Naive thymus-derived CD8-positive, alpha-beta T cell (primary cell): Measurements from ENCODE around the gene RIMBP2. TPM values are rescaled to one million over a fixed set of nuclear protein-coding genes. Genes with fewer than 3 reads are reported as not detected.
"Not testable (repeated sequence)": the region's sequence is repeated elsewhere in the genome, so short reads cannot be mapped to it uniquely, and the experiment has no call there.

ENCODE experiments used
- ATAC-seq, 2 donors: fragments of 150-1000 bp; cut with Tn5 transposase in 1 of 2; sonication (Bioruptor Pico), chemical (Tn5 transposase) in 1 of 2; 1 replicate in 1 of 2; 2 replicates in 1 of 2; pipeline ENCODE4 v1.10.0; 2021; ENCODE audit warnings: mild to moderate bottlenecking in 2 of 2, moderate library complexity in 2 of 2
- POLR2A ChIA-PET: fragments of 350-600 bp; sonication (Branson Sonifier 250); formaldehyde crosslinking; loops from one replicate; lab custom pipeline; 2021; ENCODE audit warnings: antibody characterized with exemption; lab: Charles Lee
- DNase-seq, 10 donors: peaks; one replicate each; pipeline versions ENCODE4 v3.0.0 to v3.0.0-alpha.2; 2020 to 2022
- H3K27ac Mint-ChIP-seq, 10 donors: one replicate each; pipeline ENCODE4 v1.8.0; 2020 to 2022; ENCODE audit warnings: mild to moderate bottlenecking in 10 of 10, mixed read lengths in 10 of 10, moderate library complexity in 4 of 10, inconsistent platforms in 1 of 10
- H3K27me3 Mint-ChIP-seq, 5 donors: one replicate each; pipeline ENCODE4 v1.8.0; 2021 to 2022; ENCODE audit warnings: mixed read lengths in 5 of 5
- H3K36me3 Mint-ChIP-seq, 3 donors: one replicate each; pipeline ENCODE4 v1.8.0; 2020 to 2022; ENCODE audit warnings: mixed read lengths in 3 of 3, mild to moderate bottlenecking in 2 of 3, inconsistent platforms in 1 of 3
- H3K4me1 Mint-ChIP-seq, 4 donors: one replicate each; pipeline ENCODE4 v1.8.0; 2021 to 2022; ENCODE audit warnings: mixed read lengths in 4 of 4
- H3K4me3 Mint-ChIP-seq, 10 donors: one replicate each; pipeline ENCODE4 v1.8.0; 2020 to 2022; ENCODE audit warnings: mild to moderate bottlenecking in 10 of 10, mixed read lengths in 10 of 10, moderate library complexity in 6 of 10, inconsistent platforms in 1 of 10
- H3K9me3 Mint-ChIP-seq, 9 donors: one replicate each; pipeline ENCODE4 v1.8.0; 2020 to 2022; ENCODE audit warnings: mixed read lengths in 9 of 9, mild to moderate bottlenecking in 3 of 9, inconsistent platforms in 1 of 9, moderate library complexity in 1 of 9
- polyA plus RNA-seq, 3 donors: library from polyadenylated mRNA; unstranded; fragments of 300-500 nt; fragmentation: Illumina TruSeq; gene quantifications; one replicate each; pipeline ENCODE4 v1.2.3, GENCODE V29; 2021
- total RNA-seq, 8 experiments: library from RNA in 2 of 8; stranded (reverse) in 2 of 8; gene quantifications; one replicate each; pipeline ENCODE4 v1.2.3 and lab custom pipeline; 2021 to 2026

The RIMBP2 gene
- total and polyA plus RNA-seq, 5 experiments from 2014 or later = not detected

DNA sequence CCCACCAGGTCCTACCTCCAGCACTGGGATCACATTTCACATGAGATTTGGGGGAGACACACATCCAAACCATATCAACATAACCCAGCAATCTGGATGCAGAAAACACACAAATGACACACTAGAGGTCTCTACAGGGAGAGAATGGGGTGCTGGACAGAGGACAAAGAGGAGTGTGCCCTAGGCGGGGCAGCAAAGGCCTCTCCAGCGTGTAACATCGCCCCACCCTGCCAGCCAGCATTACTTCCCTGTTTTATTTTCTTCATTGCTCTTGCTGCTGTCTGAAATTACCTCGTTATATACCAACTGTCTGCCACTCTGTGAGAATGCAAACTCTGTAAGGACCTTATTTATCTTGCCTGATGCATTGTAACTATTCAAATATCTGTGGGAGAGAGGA lies 61.1 kb downstream of the RIMBP2 start:
- POLR2A ChIA-PET = no interaction called here
- Mint-ChIP-seq H3K27ac (no peak overlapping the region), H3K27me3 (peaks cover 0 to 31% (median 15%) of the 10 kb centered on the region in 5 donors), H3K4me3 (no peak overlapping the region), H3K9me3 (peaks cover 4 to 22% (median 7%) of the 10 kb centered on the region in 9 donors), H3K4me1 (no peaks in the 10 kb centered on the region), H3K36me3 (peaks cover 0 to 3% (median 0%) of the 10 kb centered on the region in 3 donors)
- ATAC-seq (no peak), DNase-seq (no peak)

DNA sequence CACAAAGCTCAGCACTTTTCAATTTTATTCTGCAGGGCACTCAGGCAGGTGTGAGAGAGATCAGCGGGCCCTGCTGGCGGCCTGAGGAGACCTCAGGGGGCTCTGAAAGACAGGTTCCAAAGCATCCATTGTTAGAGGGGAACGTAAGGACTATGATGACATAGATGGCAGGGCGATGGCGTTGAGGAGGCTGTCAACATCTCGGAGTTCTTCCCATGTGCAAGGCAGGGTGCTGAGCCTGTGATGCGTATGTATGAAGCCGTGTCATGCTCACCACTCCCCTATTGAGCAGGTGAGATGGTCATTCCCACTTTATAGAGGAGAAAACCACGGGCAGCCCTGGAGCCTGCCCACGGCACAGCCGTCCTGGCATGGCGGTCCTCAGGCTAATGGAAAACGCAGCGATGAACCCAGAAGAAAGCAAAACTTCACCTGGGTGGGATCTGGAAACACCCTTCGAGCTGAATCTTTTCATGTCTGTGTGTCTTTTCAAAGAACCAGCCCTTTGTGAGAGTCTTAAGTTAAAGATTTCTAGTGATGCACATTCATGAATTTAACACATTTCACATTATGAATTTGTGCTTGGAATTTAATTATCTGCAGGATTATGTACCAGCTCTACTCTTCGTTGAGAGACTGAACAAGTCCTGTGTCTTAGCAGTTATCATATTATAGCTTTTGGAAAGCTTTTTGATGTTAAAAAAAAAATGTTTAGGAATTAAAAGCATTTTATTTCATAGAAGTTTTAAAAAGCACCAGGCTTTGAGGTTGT lies 64.7 kb downstream of the RIMBP2 start:
- H3K36me3 Mint-ChIP-seq = peaks cover 0 to 3% (median 0%) of the 10 kb centered on the region in 3 donors
- H3K4me3 Mint-ChIP-seq = no peak overlapping the region
- ATAC-seq (no peak), DNase-seq (no peak)
- no peak overlapping the region for H3K27ac Mint-ChIP-seq
- no peaks in the 10 kb centered on the region for H3K4me1 Mint-ChIP-seq
- POLR2A ChIA-PET = no interaction called here
- peaks cover 0 to 23% (median 9%) of the 10 kb centered on the region in 5 donors for H3K27me3 Mint-ChIP-seq
- H3K9me3 Mint-ChIP-seq = peaks cover 4 to 22% (median 7%) of the 10 kb centered on the region in 9 donors

DNA sequence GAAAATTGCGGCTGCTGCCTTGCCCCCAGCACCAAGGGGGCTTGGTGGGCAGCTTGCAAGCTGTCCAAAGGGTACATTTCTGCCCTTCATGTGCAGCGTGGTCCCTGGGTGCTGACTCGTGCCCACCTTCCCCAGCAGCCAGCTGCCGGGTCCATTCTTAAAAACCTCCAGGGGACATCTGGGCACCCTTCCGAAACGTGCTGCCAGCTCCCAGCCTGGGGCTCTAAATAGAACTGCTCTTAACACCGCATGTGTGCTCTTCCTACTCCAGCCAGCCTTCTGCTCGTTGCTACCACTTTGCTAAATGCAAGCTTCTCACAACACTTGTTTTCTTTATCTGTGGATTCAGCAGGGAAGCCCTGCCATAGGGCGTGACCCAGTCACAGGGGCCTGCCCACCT lies 66.0 kb downstream of the RIMBP2 start:
- ATAC-seq (no peak), DNase-seq (no peak)
- POLR2A ChIA-PET = no interaction called here
- H3K27me3 Mint-ChIP-seq = peaks cover 0 to 15% (median 7%) of the 10 kb centered on the region in 5 donors
- H3K27ac Mint-ChIP-seq = no peak overlapping the region
- peaks cover 4 to 22% (median 7%) of the 10 kb centered on the region in 9 donors for H3K9me3 Mint-ChIP-seq
- H3K4me3 Mint-ChIP-seq = no peak overlapping the region
- H3K4me1 Mint-ChIP-seq = no peaks in the 10 kb centered on the region
- H3K36me3 Mint-ChIP-seq = peaks cover 0 to 3% (median 0%) of the 10 kb centered on the region in 3 donors

DNA sequence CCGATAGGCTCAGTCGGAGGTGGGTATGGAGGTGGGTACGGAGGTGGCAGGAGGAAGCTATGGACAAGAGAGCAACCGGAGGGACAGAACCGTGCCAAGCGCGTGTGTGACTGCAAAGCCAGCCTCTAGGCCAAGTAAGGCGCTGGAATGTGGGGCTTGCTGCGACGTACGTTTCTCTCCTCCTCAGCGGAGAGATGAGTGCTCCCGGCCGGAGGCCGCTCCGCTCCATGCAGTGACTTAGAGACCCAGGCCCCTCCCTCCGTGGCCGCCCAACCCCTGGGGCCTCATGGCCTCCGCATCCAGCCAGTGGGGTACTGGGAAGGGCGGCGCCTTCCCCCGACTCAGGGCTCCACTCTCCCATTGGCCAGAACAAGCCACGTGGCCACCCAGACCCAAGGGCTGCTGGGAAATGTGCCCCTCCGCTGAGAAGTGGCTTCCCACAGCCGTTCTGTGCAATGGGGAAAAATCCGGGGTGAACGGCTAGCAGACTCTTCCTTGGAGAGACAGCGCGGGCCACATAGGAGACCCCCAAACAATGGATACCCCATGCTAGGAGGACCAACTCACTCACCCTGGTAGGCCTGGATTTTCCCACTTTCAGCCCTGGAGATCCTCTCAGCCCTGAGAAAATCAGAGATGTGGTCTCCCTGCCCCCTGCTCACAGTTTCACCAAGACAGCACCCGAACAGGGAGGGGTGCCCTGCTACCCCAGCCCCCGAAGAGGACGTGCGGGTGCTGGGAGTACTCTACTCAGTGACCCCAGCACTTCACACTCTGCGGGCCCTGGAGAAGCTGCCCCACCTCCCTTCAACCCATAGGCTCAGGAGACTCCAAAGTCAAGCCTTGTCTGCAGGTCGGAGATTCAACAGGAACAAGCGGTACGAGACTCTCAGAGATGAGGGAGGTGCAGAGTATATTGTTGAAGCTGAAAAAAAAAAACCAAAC lies 66.7 kb downstream of the RIMBP2 start:
- POLR2A ChIA-PET = no interaction called here
- no peak overlapping the region for H3K27ac Mint-ChIP-seq
- H3K27me3 Mint-ChIP-seq = peaks cover 0 to 12% (median 7%) of the 10 kb centered on the region in 5 donors
- DNase-seq (no peak), ATAC-seq (no peak)
- no peaks in the 10 kb centered on the region for H3K4me1 Mint-ChIP-seq
- peaks cover 0 to 3% (median 0%) of the 10 kb centered on the region in 3 donors for H3K36me3 Mint-ChIP-seq
- H3K9me3 Mint-ChIP-seq = peaks cover 2 to 14% (median 5%) of the 10 kb centered on the region in 9 donors
- H3K4me3 Mint-ChIP-seq = no peak overlapping the region

DNA sequence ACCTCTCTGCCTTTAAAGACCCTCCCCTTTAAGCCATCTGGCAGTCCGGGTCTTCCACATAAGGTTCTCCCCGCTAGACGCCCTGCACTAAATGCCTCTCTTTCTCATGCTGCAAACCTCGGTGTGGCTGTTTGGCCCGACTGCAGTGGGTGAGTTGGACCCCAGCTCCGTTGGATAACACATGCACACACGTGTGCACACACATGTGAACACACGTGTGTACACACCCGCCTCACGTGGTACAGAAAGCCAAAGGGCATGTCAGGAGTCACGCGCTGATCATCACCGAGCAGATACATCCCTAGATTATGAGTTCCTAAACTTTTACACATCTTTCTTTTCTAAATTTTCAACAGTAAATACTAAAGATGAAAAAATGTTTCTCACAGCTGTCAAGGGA lies 68.3 kb downstream of the RIMBP2 start:
- H3K27ac Mint-ChIP-seq = no peak overlapping the region
- no peaks in the 10 kb centered on the region for H3K4me1 Mint-ChIP-seq
- peaks cover 0 to 3% (median 0%) of the 10 kb centered on the region in 9 donors for H3K9me3 Mint-ChIP-seq
- POLR2A ChIA-PET = no interaction called here
- H3K27me3 Mint-ChIP-seq = peaks cover 0 to 15% (median 7%) of the 10 kb centered on the region in 5 donors
- H3K4me3 Mint-ChIP-seq = no peak overlapping the region
- no peaks in the 10 kb centered on the region for H3K36me3 Mint-ChIP-seq
- no peak for ATAC-seq
- DNase-seq = no peak

DNA sequence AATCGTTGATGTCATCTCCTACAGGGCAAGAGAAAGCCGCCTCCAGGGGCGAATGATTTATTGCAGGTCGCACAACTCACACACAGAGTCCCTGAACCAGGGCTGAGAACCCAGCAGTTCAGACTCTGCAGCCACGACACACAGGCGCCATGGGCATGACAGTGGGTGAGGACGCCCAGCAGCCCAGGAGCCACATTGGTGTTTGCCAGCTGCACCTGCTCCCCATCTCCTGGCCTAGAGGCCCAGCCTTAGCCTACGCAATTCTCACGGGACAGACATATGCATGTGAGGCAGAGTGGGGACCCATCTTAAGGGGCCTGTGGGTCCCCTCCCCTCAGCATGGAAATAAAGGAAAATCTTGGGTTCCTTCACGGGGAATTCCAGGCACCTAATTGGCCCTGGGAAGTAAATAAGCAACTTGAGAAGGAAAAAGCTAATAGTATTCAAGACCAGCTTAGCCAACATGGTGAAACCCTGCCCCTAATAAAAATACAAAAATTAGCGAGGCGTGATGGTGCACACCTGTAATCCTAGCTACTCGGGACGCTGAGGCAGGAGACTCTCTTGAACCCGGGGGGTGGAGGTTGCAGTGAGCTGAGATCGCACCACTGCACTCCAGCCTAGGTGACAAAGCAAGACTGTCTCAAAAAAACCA lies 69.3 kb downstream of the RIMBP2 start:
- Mint-ChIP-seq H3K36me3 (no peaks in the 10 kb centered on the region), H3K9me3 (peaks cover 0 to 2% (median 0%) of the 10 kb centered on the region in 9 donors), H3K27me3 (peaks cover 0 to 13% (median 12%) of the 10 kb centered on the region in 5 donors), H3K4me3 (no peak overlapping the region), H3K4me1 (no peaks in the 10 kb centered on the region), H3K27ac (no peak overlapping the region)
- ATAC-seq (no peak), DNase-seq (no peak)
- POLR2A ChIA-PET = no interaction called here

DNA sequence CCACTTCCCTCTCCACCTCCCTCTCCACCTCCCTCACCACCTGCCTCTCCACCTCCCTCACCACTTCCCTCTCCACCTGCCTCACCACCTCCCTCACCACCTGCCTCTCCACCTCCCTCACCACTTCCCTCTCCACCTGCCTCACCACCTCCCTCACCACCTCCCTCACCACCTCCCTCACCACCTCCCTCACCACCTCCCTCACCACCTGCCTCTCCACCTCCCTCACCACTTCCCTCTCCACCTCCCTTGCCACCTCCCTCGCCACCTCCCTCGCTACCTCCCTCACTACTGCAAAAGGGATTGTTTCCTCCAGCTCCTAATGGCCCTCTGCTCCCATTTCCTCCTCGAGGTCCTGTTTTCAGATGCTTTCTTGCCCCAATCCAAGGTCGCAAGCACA lies 69.9 kb downstream of the RIMBP2 start:
- H3K4me1 Mint-ChIP-seq, H3K27ac Mint-ChIP-seq, ATAC-seq, H3K9me3 Mint-ChIP-seq, H3K36me3 Mint-ChIP-seq, H3K4me3 Mint-ChIP-seq, POLR2A ChIA-PET, DNase-seq: not testable (repeated sequence)
- H3K27me3 Mint-ChIP-seq = peaks cover 0 to 15% (median 11%) of the 10 kb centered on the region in 5 donors

DNA sequence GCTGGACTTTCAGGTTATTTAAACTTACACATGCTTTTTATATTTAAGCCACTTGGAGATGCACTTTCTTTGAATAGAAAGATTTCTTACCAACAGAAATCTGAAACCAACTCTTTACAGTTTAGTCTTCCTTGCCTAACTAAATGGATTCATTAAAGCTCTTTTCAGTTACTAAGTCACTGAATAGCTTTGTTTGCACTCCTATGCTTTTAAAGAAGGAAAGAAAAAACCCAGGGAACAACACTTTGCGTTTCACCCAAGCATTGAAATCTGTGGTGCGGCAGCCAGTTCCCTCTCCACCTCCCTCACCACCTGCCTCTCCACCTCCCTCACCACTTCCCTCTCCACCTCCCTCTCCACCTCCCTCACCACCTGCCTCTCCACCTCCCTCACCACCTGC lies 70.3 kb downstream of the RIMBP2 start:
- POLR2A ChIA-PET = no interaction called here
- Mint-ChIP-seq H3K36me3 (no peaks in the 10 kb centered on the region), H3K4me3 (no peak overlapping the region), H3K27ac (no peak overlapping the region), H3K9me3 (no peaks in the 10 kb centered on the region), H3K4me1 (no peaks in the 10 kb centered on the region), H3K27me3 (peaks cover 0 to 15% (median 8%) of the 10 kb centered on the region in 5 donors)
- DNase-seq (no peak), ATAC-seq (no peak)

DNA sequence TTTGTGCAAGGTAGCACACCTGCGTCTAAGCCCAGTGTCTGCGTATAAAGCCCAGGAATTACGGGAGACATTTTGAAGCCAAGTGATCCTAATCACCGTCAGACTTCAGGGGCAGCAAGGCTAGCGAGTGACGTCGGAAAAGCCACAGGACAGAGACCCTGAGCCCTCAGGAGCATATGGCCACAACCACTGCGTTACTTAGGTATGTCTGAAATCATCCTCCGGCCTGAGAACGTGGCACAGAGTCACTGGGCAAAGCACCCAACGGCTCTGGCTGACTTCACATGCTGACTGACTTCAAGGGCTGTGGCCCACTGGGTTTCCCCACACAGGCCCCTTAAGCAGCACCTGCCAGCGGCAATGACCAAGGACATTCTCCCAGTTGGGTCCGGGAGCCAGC lies 71.5 kb downstream of the RIMBP2 start:
- H3K36me3 Mint-ChIP-seq = no peaks in the 10 kb centered on the region
- no peak for ATAC-seq
- no peaks in the 10 kb centered on the region for H3K4me1 Mint-ChIP-seq

DNA sequence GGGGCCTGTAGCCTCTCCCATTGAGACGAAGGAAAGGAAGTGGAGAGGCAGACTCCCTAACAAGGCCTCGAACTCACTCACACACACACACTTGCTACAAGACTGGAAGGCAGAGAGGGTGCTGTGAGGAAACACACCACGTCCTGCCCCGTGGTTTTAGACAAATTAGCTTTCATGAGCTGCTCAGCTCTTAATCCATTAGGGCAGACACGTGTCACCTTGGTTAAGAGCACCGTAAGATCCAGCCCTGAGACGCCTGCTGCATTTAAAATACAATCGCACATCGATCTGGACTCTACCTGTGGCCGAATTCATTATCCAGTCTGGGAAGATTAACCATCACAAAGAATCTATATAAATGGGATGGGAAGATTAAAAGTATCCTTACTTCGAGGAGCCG lies 72.0 kb downstream of the RIMBP2 start:
- POLR2A ChIA-PET = no interaction called here
- Mint-ChIP-seq H3K27ac (no peak overlapping the region), H3K36me3 (no peaks in the 10 kb centered on the region), H3K4me1 (no peaks in the 10 kb centered on the region), H3K27me3 (peaks cover 0 to 8% (median 0%) of the 10 kb centered on the region in 5 donors), H3K9me3 (no peaks in the 10 kb centered on the region), H3K4me3 (no peak overlapping the region)
- ATAC-seq = no peak
- no peak for DNase-seq

More for the DNA sequence above, 71.5 kb downstream of the RIMBP2 start:
- no peak overlapping the region for H3K27ac Mint-ChIP-seq
- DNase-seq = no peak
- no peak overlapping the region for H3K4me3 Mint-ChIP-seq
- POLR2A ChIA-PET = no interaction called here
- H3K9me3 Mint-ChIP-seq = no peaks in the 10 kb centered on the region
- H3K27me3 Mint-ChIP-seq = peaks cover 0 to 11% (median 0%) of the 10 kb centered on the region in 5 donors

DNA sequence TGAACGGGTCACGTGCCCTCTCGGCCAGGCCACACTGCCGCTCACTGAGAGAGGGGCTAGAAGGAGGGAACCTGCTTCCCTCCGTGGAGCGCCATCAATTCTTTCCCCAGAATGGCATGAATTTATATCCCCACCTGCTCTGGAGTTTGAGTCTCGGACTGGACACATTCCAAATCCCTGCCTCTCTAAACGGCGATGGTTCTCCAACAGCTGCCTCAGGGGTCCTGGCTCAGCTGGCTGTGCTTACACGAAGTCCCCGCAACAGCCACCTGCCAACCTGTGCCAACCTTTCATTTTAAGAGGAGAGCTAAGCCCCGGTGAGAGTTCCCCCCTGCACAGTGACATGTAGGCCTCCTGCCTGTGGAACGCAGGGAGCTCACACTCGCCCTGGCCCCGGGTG lies 73.2 kb downstream of the RIMBP2 start:
- peaks cover 0 to 12% (median 0%) of the 10 kb centered on the region in 5 donors for H3K27me3 Mint-ChIP-seq
- no peaks in the 10 kb centered on the region for H3K36me3 Mint-ChIP-seq
- DNase-seq = no peak
- no peak overlapping the region for H3K4me3 Mint-ChIP-seq
- H3K4me1 Mint-ChIP-seq = no peaks in the 10 kb centered on the region
- POLR2A ChIA-PET = no interaction called here
- H3K9me3 Mint-ChIP-seq = no peaks in the 10 kb centered on the region
- H3K27ac Mint-ChIP-seq = no peak overlapping the region
- ATAC-seq = no peak

DNA sequence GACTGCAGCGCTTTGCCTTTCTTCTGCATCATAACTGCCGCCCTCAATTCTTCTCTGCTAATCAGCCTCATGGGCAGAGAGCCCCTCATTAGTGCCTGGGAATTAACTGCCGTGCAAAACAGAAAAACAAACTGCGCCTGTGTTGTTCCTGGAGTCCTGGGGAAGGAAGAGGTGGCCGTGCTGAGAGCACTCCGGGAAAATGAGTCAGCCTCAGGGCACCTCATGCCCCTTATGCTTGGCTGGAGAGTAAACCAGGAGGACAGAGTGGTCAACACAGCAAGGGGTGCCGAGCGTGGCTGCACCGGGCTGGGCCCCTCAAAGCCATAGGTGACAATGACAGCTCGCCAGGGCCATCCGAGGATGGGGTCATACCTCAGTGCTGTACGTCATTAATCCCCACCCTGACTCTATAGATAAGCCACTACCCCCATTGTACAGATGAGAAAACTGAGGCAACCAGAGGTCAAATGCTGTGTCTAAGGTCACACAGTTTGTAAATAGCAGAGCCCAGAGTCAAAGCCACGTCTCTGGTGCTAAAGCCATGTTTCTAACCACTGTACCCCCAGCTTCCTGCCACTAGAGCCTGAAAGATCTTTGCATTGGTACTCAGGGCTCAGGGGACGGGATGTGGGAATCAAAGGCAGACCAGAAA lies 74.4 kb downstream of the RIMBP2 start:
- Mint-ChIP-seq H3K9me3 (no peaks in the 10 kb centered on the region), H3K27ac (no peak overlapping the region), H3K27me3 (peaks cover 0 to 17% (median 8%) of the 10 kb centered on the region in 5 donors), H3K4me1 (no peaks in the 10 kb centered on the region), H3K4me3 (no peak overlapping the region), H3K36me3 (no peaks in the 10 kb centered on the region)
- no peak for DNase-seq
- POLR2A ChIA-PET = no interaction called here
- ATAC-seq = no peak
